HepG2 (cell line): ENCODE measurements around the gene FGF18. TPM values are rescaled to one million over a fixed set of nuclear protein-coding genes. Genes with fewer than 3 reads are reported as not detected.
A peak's percentile ranks its signal among the peaks of the same experiment; 100 is the strongest.

Experiments
- AHR ChIP-seq: IDR thresholded peaks from 2 replicates; pipeline ENCODE4 v1.6.1; 2018; ENCODE audit warnings: missing genetic modification reagents, missing compliant biosample characterization
- ASH2L ChIP-seq: fragments of 300-600, 200-600 bp; sonication (generic); IDR thresholded peaks from 2 replicates; pipeline ENCODE4 v1.7.0; 2017; ENCODE audit warnings: low read depth, mild to moderate bottlenecking, moderate library complexity, mixed read lengths, low read length; ENCODE audit not compliant: insufficient read length
- CREB3 ChIP-seq: sonication (generic); formaldehyde crosslinking; IDR thresholded peaks from 2 replicates; pipeline ENCODE4 v1.5.0; 2020; ENCODE audit warnings: missing genetic modification reagents
- FOXK1 ChIP-seq: sonication (generic); formaldehyde crosslinking; IDR thresholded peaks from 2 replicates; pipeline ENCODE4 v1.4.0; 2020; ENCODE audit warnings: low read depth, missing genetic modification reagents, borderline replicate concordance
- HNRNPK ChIP-seq: fragments of 200-400 bp; formaldehyde crosslinking; IDR thresholded peaks from 2 replicates; pipeline ENCODE4 v1.6.1; 2018; ENCODE audit warnings: low read length, low read depth, moderate library complexity, mild to moderate bottlenecking; ENCODE audit not compliant: poor library complexity, severe bottlenecking
- KIAA2018 ChIP-seq: sonication (generic); formaldehyde crosslinking; IDR thresholded peaks from 2 replicates; pipeline ENCODE4 v1.5.0; 2020; ENCODE audit warnings: mild to moderate bottlenecking, missing genetic modification reagents, borderline replicate concordance
- MEIS2 ChIP-seq: sonication (generic); formaldehyde crosslinking; IDR thresholded peaks from 2 replicates; pipeline ENCODE4 v1.9.0; 2021; ENCODE audit warnings: mild to moderate bottlenecking, missing genetic modification reagents
- NR2C2 ChIP-seq: sonication (generic); formaldehyde crosslinking; IDR thresholded peaks from 2 replicates; pipeline ENCODE4 v1.4.0; 2020; ENCODE audit warnings: missing genetic modification reagents, mild to moderate bottlenecking, moderate library complexity, borderline replicate concordance
- PCBP1 ChIP-seq: fragments of 200-400 bp; formaldehyde crosslinking; IDR thresholded peaks from 2 replicates; pipeline ENCODE4 v1.6.1; 2017; ENCODE audit warnings: mild to moderate bottlenecking, low read depth, low read length, borderline replicate concordance
- POLR2A ChIP-seq, 2 experiments: IDR thresholded peaks; 2 replicates each; pipeline ENCODE4 v1.6.1; 2011; ENCODE audit warnings: low read depth in 2 of 2, low read length in 2 of 2, mild to moderate bottlenecking in 1 of 2, moderate library complexity in 1 of 2; ENCODE audit not compliant: insufficient read depth in 1 of 2
- TFDP1 ChIP-seq: IDR thresholded peaks from 2 replicates; pipeline ENCODE4 v1.6.1; 2016; ENCODE audit warnings: missing compliant biosample characterization, missing genetic modification reagents, borderline replicate concordance
- ZBTB44 ChIP-seq: sonication (generic); formaldehyde crosslinking; IDR thresholded peaks from 2 replicates; pipeline ENCODE4 v1.4.0; 2020; ENCODE audit warnings: missing genetic modification reagents
- ZNF17 ChIP-seq: sonication (generic); formaldehyde crosslinking; IDR thresholded peaks from 2 replicates; pipeline ENCODE4 v1.5.0; 2020; ENCODE audit warnings: mild to moderate bottlenecking, missing genetic modification reagents
- ZNF597 ChIP-seq: sonication (generic); formaldehyde crosslinking; IDR thresholded peaks from 2 replicates; pipeline ENCODE4 v1.5.0; 2020; ENCODE audit warnings: missing genetic modification reagents
- ZNF790 ChIP-seq: sonication (generic); formaldehyde crosslinking; IDR thresholded peaks from 2 replicates; pipeline ENCODE4 v1.8.0; 2022; ENCODE audit warnings: missing genetic modification reagents, mild to moderate bottlenecking, borderline replicate concordance
- polyA plus RNA-seq, 8 experiments: library from polyadenylated mRNA; depleted of rRNA in 3 of 8; stranded (reverse) in 7 of 8; unstranded in 1 of 8; fragments of >200 nt; fragmentation: Illumina TruSeq in 4 of 8; extraction: Trizol in 4 of 8; gene quantifications; 2 replicates each; pipeline versions ENCODE4 v1.2.1 to v1.2.3, GENCODE V29; 2011 to 2016; ENCODE audit warnings: low read depth in 4 of 8, missing spikeins in 1 of 8, mixed read lengths in 1 of 8; ENCODE audit not compliant: insufficient read depth in 1 of 8
- total RNA-seq, 5 experiments: library from RNA; depleted of rRNA; stranded (reverse); fragments of >200 nt; fragmentation: Illumina TruSeq; extraction: Trizol; gene quantifications; 2 replicates each; pipeline ENCODE4 v1.2.3, GENCODE V29; 2016; ENCODE audit warnings: low read depth in 1 of 5

FGF18 gene
- total and polyA plus RNA-seq, 2 of the 13 experiments (the other 11 are each of a cell fraction or from before 2014, with no cell fraction given): not detected

GRCh38 chr5:171387345-171387969 is 32.0 kb upstream of the FGF18 start, which contains the start of gene NPM1 (continued):
- TF ChIP-seq HNRNPK: peak; percentile 35
- no peak for TF ChIP-seq ZNF597 (CRISPR knock-in tag)
- no peak for TF ChIP-seq ZNF17 (CRISPR knock-in tag)
- TF ChIP-seq KIAA2018 (CRISPR knock-in tag): no peak
- peak; percentile 75; the same call in 1 of the 2 replicates for TF ChIP-seq AHR
- 0 out of 2 replicates have a peak, but pooled peaks have one; percentile 66 for TF ChIP-seq ZBTB44 (CRISPR knock-in tag)
- peak; percentile 80; the same call in 1 of the 2 replicates for TF ChIP-seq FOXK1 (CRISPR knock-in tag)
- TF ChIP-seq MEIS2 (CRISPR knock-in tag): peak; percentile 92
- TF ChIP-seq TFDP1: peak; percentile 98
- no peak for TF ChIP-seq ZNF790
- TF ChIP-seq PCBP1: 0 out of 2 replicates have a peak, but pooled peaks have one; percentile 42
- peak; percentile 59; the same call in 1 of the 2 replicates for TF ChIP-seq CREB3 (CRISPR knock-in tag)
- TF ChIP-seq NR2C2 (CRISPR knock-in tag): 0 out of 2 replicates have a peak, but pooled peaks have one; percentile 15
- TF ChIP-seq POLR2A (IDR thresholded peaks at IDR 0.05; ENCODE audit: insufficient read depth in 1 of 2, low read depth in 2 of 2, low read length in 2 of 2): peak; percentile 87 to 99
- TF ChIP-seq ASH2L: peak; percentile 18
